Measurements from ENCODE around the gene PTEN.
A peak's percentile ranks its signal among the peaks of the same experiment; 100 is the strongest.

The PTEN gene

GRCh38 chr10:87860816-87861403, 2.5 kb upstream of the PTEN start:
- Histone ChIP-seq H3K36me3 (replicated peaks; ENCODE audit: insufficient read depth, low read length) (no peaks in the 10 kb centered on the region), H3K4me2 (ENCODE audit: low read depth, low read length) (peak overlapping the region; percentile 93), H3K4me1 (ENCODE audit: low read length) (peaks cover 12% of the 10 kb centered on the region), H2AFZ (ENCODE audit: low read length) (peak overlapping the region; percentile 89), H3K27me3 (replicated peaks; ENCODE audit: insufficient read depth, low read length) (no peaks in the 10 kb centered on the region), H3K79me2 (ENCODE audit: low read length) (peaks cover 33% of the 10 kb centered on the region), H3K4me3 (ENCODE audit: low read length) (peak overlapping the region; percentile 89), H4K20me1 (ENCODE audit: insufficient read depth, low read length) (no peaks in the 10 kb centered on the region), H3K27ac (ENCODE audit: low read length) (peak overlapping the region; percentile 85; the same call in 1 of the 2 replicates), H3F3A (ENCODE audit: insufficient read depth, low read length) (peaks cover 44% of the 10 kb centered on the region), H3K9me2 (replicated peaks; ENCODE audit: insufficient read depth, low read length) (no peaks in the 10 kb centered on the region), H3K9me3 (replicated peaks; ENCODE audit: insufficient read depth, low read length) (no peaks in the 10 kb centered on the region), H3K9ac (ENCODE audit: low read length) (peak overlapping the region; percentile 85; the same call in 1 of the 2 replicates)
- TF ChIP-seq EZH2phosphoT487 (IDR thresholded peaks at IDR 0.05; ENCODE audit: low read length): no peak
- TF ChIP-seq EZH2 (optimal IDR thresholded peaks at IDR 0.05; ENCODE audit: low read depth, low read length): no peak
- TF ChIP-seq CTCF (IDR thresholded peaks at IDR 0.05; ENCODE audit: low read length): no peak
- no peak for DNase-seq

- Histone ChIP-seq H4K20me1 (ENCODE audit: insufficient read depth, low read length) (peaks cover under 1% of the 10 kb centered on the region; the same call in 1 of the 2 replicates), H3K79me2 (ENCODE audit: low read length) (peaks cover 39% of the 10 kb centered on the region)
- peak; percentile 62 for DNase-seq
These were observed 1.9 kb upstream of the PTEN start for GRCh38 chr10:87861566-87861952.

GRCh38 chr10:87861953-87862678, 1.3 kb upstream of the PTEN start:
- peak; percentile 99 for DNase-seq
- peak overlapping the region; percentile 93 for H3K4me2 ChIP-seq (ENCODE audit: low read depth, low read length)
- H3K4me1 ChIP-seq (ENCODE audit: low read length): peaks cover 12% of the 10 kb centered on the region
- H3K27ac ChIP-seq (ENCODE audit: low read length): peak overlapping the region; percentile 85
- peaks cover 44% of the 10 kb centered on the region for H3F3A ChIP-seq (ENCODE audit: insufficient read depth, low read length)
- peaks cover 45% of the 10 kb centered on the region for H3K79me2 ChIP-seq (ENCODE audit: low read length)
- H3K9me2 ChIP-seq (replicated peaks; ENCODE audit: insufficient read depth, low read length): no peaks in the 10 kb centered on the region
- no peak; the same call in 1 of the 2 replicates for TF ChIP-seq CTCF (IDR thresholded peaks at IDR 0.05; ENCODE audit: low read length)
- TF ChIP-seq EZH2phosphoT487 (IDR thresholded peaks at IDR 0.05; ENCODE audit: low read length): no peak
- no peak for TF ChIP-seq EZH2 (optimal IDR thresholded peaks at IDR 0.05; ENCODE audit: low read depth, low read length)
- H3K9ac ChIP-seq (ENCODE audit: low read length): peak overlapping the region; percentile 85
- H2AFZ ChIP-seq (ENCODE audit: low read length): peak overlapping the region; percentile 89
- H3K36me3 ChIP-seq (replicated peaks; ENCODE audit: insufficient read depth, low read length): no peaks in the 10 kb centered on the region
- peaks cover 4% of the 10 kb centered on the region; the same call in 1 of the 2 replicates for H4K20me1 ChIP-seq (ENCODE audit: insufficient read depth, low read length)
- no peaks in the 10 kb centered on the region for H3K9me3 ChIP-seq (replicated peaks; ENCODE audit: insufficient read depth, low read length)
- peak overlapping the region; percentile 89 for H3K4me3 ChIP-seq (ENCODE audit: low read length)
- H3K27me3 ChIP-seq (replicated peaks; ENCODE audit: insufficient read depth, low read length): no peaks in the 10 kb centered on the region

More at GRCh38 chr10:87861566-87861952, 1.9 kb upstream of the PTEN start:
- Histone ChIP-seq H3K9me3 (replicated peaks; ENCODE audit: insufficient read depth, low read length) (no peaks in the 10 kb centered on the region), H3K36me3 (replicated peaks; ENCODE audit: insufficient read depth, low read length) (no peaks in the 10 kb centered on the region), H3K4me1 (ENCODE audit: low read length) (peaks cover 12% of the 10 kb centered on the region), H3K27me3 (replicated peaks; ENCODE audit: insufficient read depth, low read length) (no peaks in the 10 kb centered on the region), H3K4me3 (ENCODE audit: low read length) (peak overlapping the region; percentile 89), H3F3A (ENCODE audit: insufficient read depth, low read length) (peaks cover 44% of the 10 kb centered on the region), H3K9ac (ENCODE audit: low read length) (peak overlapping the region; percentile 85), H3K4me2 (ENCODE audit: low read depth, low read length) (peak overlapping the region; percentile 93), H3K27ac (ENCODE audit: low read length) (peak overlapping the region; percentile 85), H2AFZ (ENCODE audit: low read length) (peak overlapping the region; percentile 89), H3K9me2 (replicated peaks; ENCODE audit: insufficient read depth, low read length) (no peaks in the 10 kb centered on the region)
- TF ChIP-seq CTCF (IDR thresholded peaks at IDR 0.05; ENCODE audit: low read length): no peak; the same call in 1 of the 2 replicates
- TF ChIP-seq EZH2 (optimal IDR thresholded peaks at IDR 0.05; ENCODE audit: low read depth, low read length): no peak
- TF ChIP-seq EZH2phosphoT487 (IDR thresholded peaks at IDR 0.05; ENCODE audit: low read length): no peak
